ENCODE data around the gene NECTIN2.
"Not testable (repeated sequence)": the region's sequence is repeated elsewhere in the genome, so short reads cannot be mapped to it uniquely, and the experiment has no call there.

Gene NECTIN2

GRCh38 chr19:44911896-44912295, 65.8 kb downstream of the NECTIN2 start:
- not testable (repeated sequence) for DNase-seq

GRCh38 chr19:44912854-44913253, 66.8 kb downstream of the NECTIN2 start:
- DNase-seq = peak; percentile 83

DNA sequence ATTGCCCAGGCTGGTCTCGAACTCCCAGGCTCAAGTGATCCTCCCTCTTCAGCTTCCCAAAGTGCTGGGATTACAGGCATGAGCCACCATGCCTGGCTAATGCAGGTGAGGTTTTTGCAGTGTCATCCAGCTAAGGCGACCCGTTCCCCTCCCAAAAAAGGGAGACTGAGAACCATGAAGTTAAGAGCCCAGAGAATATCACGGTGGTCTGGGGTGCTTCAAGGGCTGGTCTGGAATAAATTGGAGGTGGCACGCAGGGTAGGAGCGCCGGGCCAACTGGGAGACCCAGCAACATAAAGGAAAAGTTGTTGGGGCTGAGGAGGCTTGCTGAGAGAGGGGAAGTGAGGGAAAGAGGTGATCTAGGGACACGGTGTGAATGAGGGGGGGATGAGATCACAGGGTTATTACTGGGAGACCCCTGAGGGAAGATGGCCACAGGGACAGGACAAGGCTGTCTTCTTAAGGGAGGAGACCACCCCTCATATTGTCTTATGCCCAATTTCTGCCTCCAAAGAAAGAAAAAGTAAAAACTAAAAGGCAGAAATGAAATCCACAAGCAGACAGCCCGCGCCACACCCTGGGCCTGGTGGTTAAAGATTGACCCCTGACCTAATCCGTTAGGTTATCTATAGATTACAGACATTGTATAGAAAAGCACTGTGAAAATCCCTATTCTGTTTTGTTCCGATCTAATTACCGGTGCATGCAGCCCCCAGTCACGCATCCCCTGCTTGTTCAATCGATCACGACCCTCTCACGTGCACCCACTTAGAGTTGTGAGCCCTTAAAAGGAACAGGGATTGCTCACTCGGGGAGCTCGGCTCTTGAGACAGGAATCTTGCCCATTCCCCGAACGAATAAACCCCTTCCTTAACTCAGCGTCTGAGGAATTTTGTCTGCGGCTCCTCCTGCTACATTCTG, 67.7 kb downstream of the NECTIN2 start:
- not testable (repeated sequence) for DNase-seq

DNA sequence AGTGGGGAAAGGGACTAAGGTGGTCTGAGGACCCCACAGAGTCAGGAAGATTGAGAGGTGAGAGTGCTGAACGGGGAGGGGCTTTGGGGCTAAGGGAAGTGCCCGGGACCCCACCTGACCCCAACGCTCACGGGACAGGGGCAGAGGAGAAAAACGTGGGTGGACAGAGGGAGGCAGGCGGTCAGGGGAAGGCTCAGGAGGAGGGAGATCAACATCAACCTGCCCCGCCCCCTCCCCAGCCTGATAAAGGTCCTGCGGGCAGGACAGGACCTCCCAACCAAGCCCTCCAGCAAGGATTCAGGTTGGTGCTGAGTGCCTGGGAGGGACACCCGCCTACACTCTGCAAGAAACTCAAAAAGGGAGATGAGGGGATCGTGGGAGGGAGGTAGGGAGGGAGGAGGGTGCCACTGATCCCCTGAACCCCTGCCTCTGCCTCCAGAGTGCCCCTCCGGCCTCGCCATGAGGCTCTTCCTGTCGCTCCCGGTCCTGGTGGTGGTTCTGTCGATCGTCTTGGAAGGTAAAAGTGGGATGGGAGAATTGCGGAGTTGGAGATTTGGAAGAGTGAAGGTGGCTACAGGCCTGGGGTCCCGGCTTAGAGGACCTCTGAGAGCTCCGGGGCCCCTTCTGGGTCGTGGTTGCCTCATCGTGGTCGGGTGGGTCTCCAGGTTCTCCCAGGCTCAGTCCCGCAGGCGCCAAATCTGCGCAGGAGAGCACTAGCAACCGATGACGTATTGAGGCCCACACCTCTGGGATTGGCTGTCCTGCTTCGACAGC, 68.5 kb downstream of the NECTIN2 start, which contains the start of gene APOC1:
Gene APOC1 (plus strand): TSS at position 176 of the 774 bp plus-strand sequence. CDS start 284 bp downstream, at position 460.
- DNase-seq = peak; percentile 95

GRCh38 chr19:44924243-44924725, 78.2 kb downstream of the NECTIN2 start:
- DNase-seq = no peak

DNA sequence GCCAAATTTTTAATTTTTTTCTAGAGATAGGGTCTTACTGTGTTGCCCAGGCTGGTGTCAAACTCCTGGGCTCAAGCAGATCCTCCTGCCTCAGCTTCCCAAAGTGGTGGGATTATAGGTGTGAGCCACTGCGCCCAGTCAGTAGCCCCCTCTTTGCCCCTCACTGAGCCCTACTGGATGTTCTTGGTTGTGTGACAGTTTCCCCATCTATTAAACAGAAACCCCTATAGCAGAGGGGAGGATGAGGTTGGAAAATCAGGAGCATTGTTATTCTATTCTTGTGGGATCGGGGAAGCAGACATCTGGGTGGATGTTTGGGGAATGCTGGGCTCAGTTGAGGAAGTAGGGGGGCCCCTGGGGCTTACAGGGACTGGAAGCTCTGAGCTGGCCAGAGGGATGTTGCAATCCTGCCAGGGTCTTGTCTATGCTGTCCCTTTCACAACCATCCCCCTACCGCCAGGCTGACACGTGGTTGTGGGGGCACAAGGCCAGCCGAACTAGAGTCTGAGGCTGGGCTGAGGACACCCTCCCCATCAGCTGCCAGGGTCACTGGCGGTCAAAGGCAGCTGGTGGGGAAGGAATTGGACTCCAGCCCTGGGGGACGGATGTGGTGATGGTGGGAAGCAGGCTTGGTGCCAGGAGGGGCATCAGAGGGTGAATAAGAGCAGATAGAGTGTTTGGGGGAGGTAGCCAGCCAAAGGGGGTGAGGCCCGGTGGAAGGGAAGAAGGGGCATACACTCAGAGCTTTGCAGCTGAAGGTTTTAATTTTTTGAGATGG, 79.2 kb downstream of the NECTIN2 start:
- peak; percentile 89 for DNase-seq

DNA sequence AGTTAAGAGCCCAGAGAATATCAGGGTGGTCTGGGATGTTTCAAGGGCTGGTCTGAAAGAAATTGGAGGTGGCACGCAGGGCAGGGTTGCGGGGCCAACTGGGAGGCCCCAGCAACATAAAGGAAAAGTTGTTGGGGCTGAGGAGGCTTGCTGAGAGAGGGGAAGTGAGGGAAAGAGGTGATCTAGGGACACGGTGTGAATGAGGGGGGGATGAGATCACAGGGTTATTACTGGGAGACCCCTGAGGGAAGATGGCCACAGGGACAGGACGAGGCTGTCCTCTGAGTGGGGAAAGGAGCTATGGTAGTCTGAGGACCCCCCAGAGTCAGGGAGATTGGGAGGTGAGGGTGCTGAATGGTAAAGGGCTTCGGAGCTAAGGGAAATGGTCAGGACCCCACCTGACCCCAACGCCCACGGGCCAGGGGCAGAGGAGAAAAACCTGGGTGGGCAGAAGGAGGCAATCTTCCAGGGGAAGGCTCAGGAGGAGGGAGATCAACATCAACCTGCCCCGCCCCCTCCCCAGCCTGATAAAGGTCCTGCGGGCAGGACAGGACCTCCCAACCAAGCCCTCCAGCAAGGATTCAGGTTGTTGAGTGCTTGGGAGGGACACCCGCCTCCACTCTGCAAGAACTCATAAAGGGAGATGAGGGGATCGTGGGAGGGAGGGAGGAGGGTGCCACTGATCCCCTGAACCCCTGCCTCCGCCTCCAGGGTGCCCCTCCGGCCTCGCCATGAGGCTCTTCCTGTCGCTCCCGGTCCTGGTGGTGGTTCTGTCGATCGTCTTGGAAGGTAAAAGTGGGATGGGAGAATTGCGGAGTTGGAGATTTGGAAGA, 80.4 kb downstream of the NECTIN2 start:
- DNase-seq = not testable (repeated sequence)

DNA sequence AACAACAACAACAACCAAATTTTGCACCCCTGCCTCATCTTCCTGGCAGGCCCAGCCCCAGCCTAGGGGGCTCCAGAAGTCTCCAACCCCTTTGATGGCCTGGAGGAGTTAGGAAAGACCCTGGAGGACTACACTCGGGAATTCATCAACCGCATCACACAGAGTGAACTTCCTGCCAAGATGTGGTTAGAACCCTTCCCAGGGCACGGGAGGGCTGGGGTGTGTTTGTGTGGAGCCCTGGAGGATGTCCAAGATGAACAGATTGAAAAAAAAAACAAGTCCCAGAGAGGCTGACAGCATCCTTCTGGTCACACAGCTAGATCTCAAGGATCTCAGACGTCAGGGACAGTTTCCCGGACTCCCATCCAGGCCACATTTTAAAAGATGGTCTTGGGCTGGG, 81.6 kb downstream of the NECTIN2 start:
- no peak for DNase-seq

- DNase-seq = no peak
Observed at GRCh38 chr19:44930088-44930487, 84.0 kb downstream of the NECTIN2 start.

GRCh38 chr19:44931541-44931940, 85.4 kb downstream of the NECTIN2 start:
- DNase-seq = no peak
